Measurements from ENCODE around the gene ADNP2. TPM values are rescaled to one million over a fixed set of nuclear protein-coding genes. Genes with fewer than 3 reads are reported as not detected.

The ADNP2 gene
- total RNA-seq, 4 donors from 2014 or later: 10.4 to 16.6 (median 12.9) TPM

DNA sequence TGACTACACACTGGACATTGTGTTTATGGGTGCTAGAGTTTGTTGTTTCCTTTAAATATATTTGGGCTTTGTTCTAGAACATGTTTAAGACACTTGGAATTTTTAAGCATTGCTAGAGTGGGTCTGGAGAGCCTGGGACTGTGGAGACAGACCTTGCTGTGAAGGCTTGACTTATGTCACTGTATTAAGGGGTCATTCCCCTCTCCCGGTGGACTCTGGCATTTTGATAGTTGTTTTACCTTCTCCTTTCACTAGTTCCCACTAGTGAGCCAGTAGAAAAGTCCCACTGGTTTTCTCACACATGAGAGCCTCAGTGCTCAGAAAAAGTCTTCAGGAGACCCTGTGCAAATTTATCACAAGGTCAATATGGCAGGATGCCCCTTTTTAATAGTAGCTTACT lies 18.6 kb downstream of the ADNP2 start:
- no peak for DNase-seq
- peaks cover 0 to 15% (median 0%) of the 10 kb centered on the region in 3 donors for H3K4me1 ChIP-seq
- H3K4me3 ChIP-seq: no peak overlapping the region
- no peaks in the 10 kb centered on the region for H3K9me3 ChIP-seq
- intact Hi-C loops (cut with DNase I): no loop called here
- H3K27me3 ChIP-seq: no peaks in the 10 kb centered on the region
- no peak overlapping the region for H3K27ac ChIP-seq
- H3K36me3 ChIP-seq: peaks cover 0 to 12% (median 0%) of the 10 kb centered on the region in 3 donors
- WGBS, 2 donors: 100% methylated on average over 1 of the region's 1 CpG
- no peak for TF ChIP-seq POLR2A (IDR thresholded peaks at IDR 0.05)
- TF ChIP-seq, protein P1, sequence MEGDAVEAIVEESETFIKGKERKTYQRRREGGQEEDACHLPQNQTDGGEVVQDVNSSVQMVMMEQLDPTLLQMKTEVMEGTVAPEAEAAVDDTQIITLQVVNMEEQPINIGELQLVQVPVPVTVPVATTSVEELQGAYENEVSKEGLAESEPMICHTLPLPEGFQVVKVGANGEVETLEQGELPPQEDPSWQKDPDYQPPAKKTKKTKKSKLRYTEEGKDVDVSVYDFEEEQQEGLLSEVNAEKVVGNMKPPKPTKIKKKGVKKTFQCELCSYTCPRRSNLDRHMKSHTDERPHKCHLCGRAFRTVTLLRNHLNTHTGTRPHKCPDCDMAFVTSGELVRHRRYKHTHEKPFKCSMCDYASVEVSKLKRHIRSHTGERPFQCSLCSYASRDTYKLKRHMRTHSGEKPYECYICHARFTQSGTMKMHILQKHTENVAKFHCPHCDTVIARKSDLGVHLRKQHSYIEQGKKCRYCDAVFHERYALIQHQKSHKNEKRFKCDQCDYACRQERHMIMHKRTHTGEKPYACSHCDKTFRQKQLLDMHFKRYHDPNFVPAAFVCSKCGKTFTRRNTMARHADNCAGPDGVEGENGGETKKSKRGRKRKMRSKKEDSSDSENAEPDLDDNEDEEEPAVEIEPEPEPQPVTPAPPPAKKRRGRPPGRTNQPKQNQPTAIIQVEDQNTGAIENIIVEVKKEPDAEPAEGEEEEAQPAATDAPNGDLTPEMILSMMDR (IDR thresholded peaks at IDR 0.05): no peak

DNA sequence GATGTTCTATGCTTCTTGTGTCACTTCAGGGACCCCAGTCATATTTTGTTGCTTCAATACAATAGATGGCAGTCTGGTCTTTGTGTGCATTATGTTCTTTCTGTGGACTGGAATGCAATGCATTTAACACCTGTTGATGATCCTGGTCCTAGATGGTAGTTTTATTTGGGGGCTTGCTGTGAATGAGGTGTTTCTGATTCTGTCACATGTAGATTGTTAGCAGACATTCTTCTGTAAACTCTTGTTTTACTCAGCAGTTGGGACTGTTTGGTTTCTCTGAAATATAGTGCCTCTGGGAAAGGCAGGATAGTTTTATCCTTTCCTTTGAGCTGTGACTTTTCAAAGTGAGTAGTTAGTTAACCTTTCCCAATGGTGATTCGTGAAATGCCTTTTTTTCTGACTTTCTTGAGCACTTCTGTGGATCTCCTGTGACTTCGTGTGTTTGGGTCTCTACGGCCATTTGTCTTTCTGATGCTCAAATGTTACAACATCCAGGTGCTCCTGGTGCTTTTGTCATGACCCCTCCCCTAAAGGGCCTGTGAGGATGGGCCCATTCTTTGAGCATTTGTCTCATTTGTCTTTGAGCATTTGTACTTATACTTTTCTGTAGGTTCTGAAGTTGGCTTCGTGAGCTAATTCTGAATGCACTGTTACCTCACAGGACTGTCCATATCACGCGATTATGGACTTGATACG lies 20.8 kb downstream of the ADNP2 start:
- Histone ChIP-seq H3K27ac (no peak overlapping the region), H3K36me3 (peaks cover 0 to 33% (median 0%) of the 10 kb centered on the region in 3 donors), H3K9me3 (no peaks in the 10 kb centered on the region), H3K27me3 (no peaks in the 10 kb centered on the region), H3K4me1 (peaks cover 0 to 8% (median 0%) of the 10 kb centered on the region in 3 donors), H3K4me3 (no peak overlapping the region)
- DNase-seq: no peak
- intact Hi-C loops (cut with DNase I): no loop called here
- no peak for TF ChIP-seq POLR2A (IDR thresholded peaks at IDR 0.05)
- TF ChIP-seq, protein P1 (IDR thresholded peaks at IDR 0.05): no peak
- WGBS, 2 donors: 94 to 98% methylated on average over 7 of the region's 7 CpGs

DNA sequence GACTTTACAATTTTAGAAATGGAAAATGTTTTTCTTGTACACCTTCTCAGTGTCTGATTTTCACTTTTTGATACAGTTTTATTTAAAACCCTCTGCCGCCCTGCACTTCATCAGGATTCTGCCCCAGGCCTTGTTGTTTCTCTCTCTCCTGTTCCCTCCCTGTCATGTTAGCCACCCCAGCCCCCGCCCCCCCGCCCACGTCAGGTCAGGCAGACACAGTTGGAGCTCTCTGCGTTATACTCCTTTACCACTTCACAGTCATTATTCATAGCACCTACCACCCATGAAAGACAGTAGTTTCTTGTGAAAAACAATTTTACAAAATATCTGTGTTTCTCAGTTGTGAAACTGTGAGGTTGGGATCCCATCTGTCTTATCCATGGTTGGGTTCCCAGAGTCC lies 21.5 kb downstream of the ADNP2 start:
- no peak for TF ChIP-seq POLR2A (IDR thresholded peaks at IDR 0.05)
- TF ChIP-seq, protein P1 (IDR thresholded peaks at IDR 0.05): no peak
- Histone ChIP-seq H3K27ac (no peak overlapping the region), H3K4me1 (peaks cover 0 to 8% (median 0%) of the 10 kb centered on the region in 3 donors), H3K4me3 (no peak overlapping the region), H3K9me3 (no peaks in the 10 kb centered on the region), H3K36me3 (peaks cover 0 to 41% (median under 1%) of the 10 kb centered on the region in 3 donors), H3K27me3 (no peaks in the 10 kb centered on the region)
- intact Hi-C loops (cut with DNase I): no loop called here
- no peak for DNase-seq
- 74 to 85% methylated on average over 5 of the region's 5 CpGs for WGBS, 2 donors

DNA sequence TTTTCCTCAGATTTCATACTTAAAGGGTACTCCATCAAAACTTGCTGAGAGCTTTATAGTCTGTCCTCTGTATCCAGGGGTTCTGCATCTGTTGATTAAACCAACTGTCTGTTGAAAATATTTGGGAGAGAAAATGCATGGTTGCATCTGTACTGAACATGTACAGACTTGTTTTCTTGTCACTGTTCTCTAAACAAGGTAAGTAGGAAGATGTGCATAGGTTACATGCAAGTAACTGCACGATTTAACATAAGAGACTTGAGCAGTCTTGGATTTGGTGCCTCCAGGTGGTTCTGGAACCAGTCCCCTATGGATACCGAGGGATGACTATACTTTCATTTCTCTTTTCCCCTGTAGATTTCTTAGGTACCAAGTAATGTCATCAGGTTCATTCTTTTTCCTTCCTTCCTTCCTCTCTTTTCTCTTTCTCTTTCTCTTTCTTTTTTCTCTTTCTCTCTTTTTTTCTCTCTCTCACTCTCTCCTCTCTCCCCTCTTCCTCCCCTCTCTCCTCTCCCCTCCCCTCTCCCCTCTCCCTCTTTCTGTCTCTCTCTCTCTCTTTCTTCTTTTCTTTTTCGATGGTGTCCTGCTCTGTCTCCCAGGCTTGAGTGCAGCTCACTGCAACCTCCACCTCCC lies 23.2 kb downstream of the ADNP2 start:
- intact Hi-C loops (cut with DNase I): no loop called here
- no peak for DNase-seq
- Histone ChIP-seq H3K27ac (no peak overlapping the region), H3K4me3 (no peak overlapping the region), H3K27me3 (no peaks in the 10 kb centered on the region), H3K36me3 (peaks cover 8 to 53% (median 18%) of the 10 kb centered on the region in 3 donors), H3K4me1 (peaks cover 0 to 8% (median 0%) of the 10 kb centered on the region in 3 donors), H3K9me3 (no peaks in the 10 kb centered on the region)
- 56 to 61% methylated on average over 3 of the region's 3 CpGs for WGBS, 2 donors
- TF ChIP-seq, protein P1 (IDR thresholded peaks at IDR 0.05): no peak
- no peak for TF ChIP-seq POLR2A (IDR thresholded peaks at IDR 0.05)

DNA sequence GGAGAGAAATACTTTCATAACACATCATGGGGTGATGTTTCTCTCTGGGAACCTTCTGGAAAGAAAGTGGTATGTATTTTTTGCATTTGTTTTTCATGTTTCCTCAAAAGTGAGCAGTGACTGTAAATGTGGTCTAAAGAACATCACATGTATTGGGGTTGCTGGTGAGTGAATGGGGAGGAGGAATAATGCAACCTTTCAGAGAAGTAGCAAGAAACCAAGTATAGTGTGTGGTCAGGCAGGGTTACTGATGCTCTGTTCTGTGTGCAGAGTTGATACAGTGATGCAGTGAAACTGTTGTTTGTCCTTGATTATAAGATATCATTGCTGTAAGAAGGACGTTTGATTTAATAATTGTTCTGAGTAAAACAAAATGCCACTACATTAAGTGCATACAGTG lies 24.1 kb downstream of the ADNP2 start:
- peaks cover 14 to 61% (median 24%) of the 10 kb centered on the region in 3 donors for H3K36me3 ChIP-seq
- WGBS, 2 donors: 70 to 74% methylated on average over 1 of the region's 1 CpG

More for the DNA sequence above, 24.1 kb downstream of the ADNP2 start:
- Histone ChIP-seq H3K9me3 (no peaks in the 10 kb centered on the region), H3K4me3 (no peak overlapping the region), H3K27me3 (no peaks in the 10 kb centered on the region), H3K4me1 (peaks cover 0 to 8% (median 0%) of the 10 kb centered on the region in 3 donors), H3K27ac (no peak overlapping the region)
- TF ChIP-seq, protein P1 (IDR thresholded peaks at IDR 0.05): no peak
- no peak for TF ChIP-seq POLR2A (IDR thresholded peaks at IDR 0.05)
- intact Hi-C loops (cut with DNase I): no loop called here
- no peak for DNase-seq
